HepG2 (cell line): ENCODE results near the gene PCDHGB2. TPM values are rescaled to one million over a fixed set of nuclear protein-coding genes. Genes with fewer than 3 reads are reported as not detected.

Experiments
- ATAC-seq: fragments of 200-7000 bp; cut with Tn5 transposase; 3 replicates; pipeline ENCODE4 v1.9.1; 2020; ENCODE audit warnings: mild to moderate bottlenecking, moderate library complexity
- BruUV-seq: library from RNA; stranded (reverse); fragments of 400-500 nt; replicated peaks from 2 replicates; lab custom pipeline; 2021; lab: Mats Ljungman, UMichigan
- CTCF ChIA-PET: fragments of 300-600 bp; formaldehyde crosslinking; extraction: SDS; loops from one replicate; lab custom pipeline; 2021; ENCODE audit warnings: low total read pairs, inconsistent platforms, low intra/inter-chr PET ratio; lab: Yijun Ruan, JAX
- POLR2A ChIA-PET: fragments of 350-600 bp; sonication (Branson Sonifier 250); formaldehyde crosslinking; loops from one replicate; lab custom pipeline; 2020; ENCODE audit warnings: antibody characterized with exemption, inconsistent platforms; lab: Yijun Ruan, JAX
- DNase-seq: peaks from one replicate; pipeline ENCODE4 v3.0.0-alpha.2; 2015; ENCODE audit warnings: low spot score
- FAIRE-seq: peaks from 3 replicates; lab custom pipeline; 2011; peaks lifted over from hg19 to GRCh38; lab: Jason Lieb, UNC
- H2AFZ ChIP-seq: one replicate; pipeline ENCODE4 v1.6.1; 2011; ENCODE audit warnings: low read length, inconsistent platforms
- H3K27ac ChIP-seq: fragments of 300-600 bp; 3 replicates; pipeline ENCODE4 v1.8.0; 2011; ENCODE audit warnings: mixed run types, mild to moderate bottlenecking, mixed read lengths, low read length, inconsistent platforms; ENCODE audit not compliant: insufficient read depth; ENCODE audit errors: extremely low read length
- H3K27me3 ChIP-seq, 2 experiments: fragments of 200-600 bp in 1 of 2; 2 replicates in 1 of 2; 3 replicates in 1 of 2; pipeline versions ENCODE4 v1.6.0 to v1.8.0; 2011; ENCODE audit warnings: low read length in 2 of 2, mild to moderate bottlenecking in 2 of 2, moderate library complexity in 2 of 2, inconsistent platforms in 1 of 2; ENCODE audit not compliant: insufficient read depth in 2 of 2, control insufficient read depth in 1 of 2
- H3K36me3 ChIP-seq, 2 experiments: fragments of 200-600 bp in 1 of 2; replicated peaks in 1 of 2; 2 replicates in 1 of 2; 3 replicates in 1 of 2; pipeline versions ENCODE4 v1.5.1 to v1.8.0; 2011; ENCODE audit warnings: low read length in 2 of 2, inconsistent platforms in 1 of 2; ENCODE audit not compliant: insufficient read depth in 2 of 2, control insufficient read depth in 1 of 2
- H3K4me1 ChIP-seq: 2 replicates; pipeline ENCODE4 v1.5.1; 2012; ENCODE audit warnings: low read length, inconsistent platforms; ENCODE audit not compliant: insufficient read depth
- H3K4me2 ChIP-seq: 2 replicates; pipeline ENCODE4 v1.6.0; 2011; ENCODE audit warnings: low read depth, low read length, inconsistent platforms
- H3K4me3 ChIP-seq, 3 experiments: fragments of 200-600 bp in 1 of 3; sonication (generic), shearing (Covaris generic) in 1 of 3; replicated peaks in 1 of 3; 2 replicates each; pipeline ENCODE4 v1.5.1; 2011 to 2016; ENCODE audit warnings: low read length in 3 of 3, inconsistent platforms in 2 of 3, low read depth in 2 of 3, mild to moderate bottlenecking in 2 of 3, control low read depth in 1 of 3, mixed read lengths in 1 of 3; ENCODE audit not compliant: insufficient read depth in 1 of 3
- H3K79me2 ChIP-seq: one replicate; pipeline ENCODE4 v1.6.1; 2011; ENCODE audit warnings: low read length, inconsistent platforms; ENCODE audit not compliant: insufficient read depth
- H3K9ac ChIP-seq: 2 replicates; pipeline ENCODE4 v1.6.0; 2011; ENCODE audit warnings: mild to moderate bottlenecking, low read depth, low read length, inconsistent platforms; ENCODE audit not compliant: insufficient read depth
- H3K9me3 ChIP-seq: 2 replicates; pipeline ENCODE4 v1.5.1; 2012; ENCODE audit warnings: mild to moderate bottlenecking, low read length
- H4K20me1 ChIP-seq: 2 replicates; pipeline ENCODE4 v1.6.0; 2011; ENCODE audit warnings: inconsistent platforms, mild to moderate bottlenecking, low read length, moderate library complexity; ENCODE audit not compliant: insufficient read depth
- ARID2 ChIP-seq: sonication (generic); formaldehyde crosslinking; IDR thresholded peaks from 2 replicates; pipeline ENCODE4 v1.8.1; 2022; ENCODE audit warnings: mild to moderate bottlenecking, missing genetic modification reagents, borderline replicate concordance
- HES4 ChIP-seq: sonication (generic); formaldehyde crosslinking; IDR thresholded peaks from 2 replicates; pipeline ENCODE4 v1.9.0; 2021; ENCODE audit warnings: mild to moderate bottlenecking, missing genetic modification reagents, borderline replicate concordance
- KMT2A ChIP-seq: sonication (generic); formaldehyde crosslinking; IDR thresholded peaks from 2 replicates; pipeline ENCODE4 v1.4.0; 2020; ENCODE audit warnings: missing genetic modification reagents
- REXO4 ChIP-seq: sonication (generic); formaldehyde crosslinking; IDR thresholded peaks from 2 replicates; pipeline ENCODE4 v1.8.0; 2022; ENCODE audit warnings: missing genetic modification reagents, mild to moderate bottlenecking, borderline replicate concordance
- TRIM24 ChIP-seq: sonication (generic); formaldehyde crosslinking; IDR thresholded peaks from 2 replicates; pipeline ENCODE4 v1.8.0; 2022; ENCODE audit warnings: mild to moderate bottlenecking, missing genetic modification reagents
- ZBTB42 ChIP-seq: sonication (generic); formaldehyde crosslinking; IDR thresholded peaks from 2 replicates; pipeline ENCODE4 v1.5.0; 2020; ENCODE audit warnings: mild to moderate bottlenecking, missing genetic modification reagents
- ZNF317 ChIP-seq: sonication (generic); formaldehyde crosslinking; IDR thresholded peaks from 2 replicates; pipeline ENCODE4 v1.5.0; 2020; ENCODE audit warnings: mild to moderate bottlenecking, missing genetic modification reagents
- ZNF564 ChIP-seq: sonication (generic); formaldehyde crosslinking; IDR thresholded peaks from 2 replicates; pipeline ENCODE4 v1.8.1; 2023; ENCODE audit warnings: mild to moderate bottlenecking, missing genetic modification reagents
- ZNF75D ChIP-seq: sonication (generic); formaldehyde crosslinking; IDR thresholded peaks from 2 replicates; pipeline ENCODE4 v1.8.1; 2023; ENCODE audit warnings: missing genetic modification reagents, mild to moderate bottlenecking, borderline replicate concordance
- WGBS: methylation state at CpG from one replicate; pipeline ENCODE4 v1.1.6; 2017; ENCODE audit warnings: low lambda C conversion rate; 5-methylcytosine and 5-hydroxymethylcytosine counted together
- in situ Hi-C: cut with HindIII; loops from 2 replicates; pipeline ENCODE4 v1.10.0; 2017; ENCODE audit warnings: low pct_unique_long_range_greater_than_20kb; ENCODE audit not compliant: extremely low pct_ligation_motif_present
- intact Hi-C: fragments of 100-400 bp; cut with micrococcal nuclease; formaldehyde crosslinking; loops from one replicate; pipeline ENCODE4 v1.10.0; 2022; ENCODE audit not compliant: unreplicated experiment
- polyA plus RNA-seq, 8 experiments: library from polyadenylated mRNA; depleted of rRNA in 3 of 8; stranded (reverse) in 7 of 8; unstranded in 1 of 8; fragments of >200 nt; fragmentation: Illumina TruSeq in 4 of 8; extraction: Trizol in 4 of 8; gene quantifications; 2 replicates each; pipeline versions ENCODE4 v1.2.1 to v1.2.3, GENCODE V29; 2011 to 2016; ENCODE audit warnings: low read depth in 4 of 8, missing spikeins in 1 of 8, mixed read lengths in 1 of 8; ENCODE audit not compliant: insufficient read depth in 1 of 8
- total RNA-seq, 5 experiments: library from RNA; depleted of rRNA; stranded (reverse); fragments of >200 nt; fragmentation: Illumina TruSeq; extraction: Trizol; gene quantifications; 2 replicates each; pipeline ENCODE4 v1.2.3, GENCODE V29; 2016; ENCODE audit warnings: low read depth in 1 of 5
- TF ChIP-seq, protein P1 (sequence below): sonication (generic); formaldehyde crosslinking; IDR thresholded peaks from 2 replicates; pipeline ENCODE4 v1.5.1; 2020; ENCODE audit warnings: mild to moderate bottlenecking, missing genetic modification reagents

Gene PCDHGB2
- total and polyA plus RNA-seq, 2 of the 13 experiments (the other 11 are each of a cell fraction or from before 2014, with no cell fraction given): 0.64 to 0.82 TPM

DNA sequence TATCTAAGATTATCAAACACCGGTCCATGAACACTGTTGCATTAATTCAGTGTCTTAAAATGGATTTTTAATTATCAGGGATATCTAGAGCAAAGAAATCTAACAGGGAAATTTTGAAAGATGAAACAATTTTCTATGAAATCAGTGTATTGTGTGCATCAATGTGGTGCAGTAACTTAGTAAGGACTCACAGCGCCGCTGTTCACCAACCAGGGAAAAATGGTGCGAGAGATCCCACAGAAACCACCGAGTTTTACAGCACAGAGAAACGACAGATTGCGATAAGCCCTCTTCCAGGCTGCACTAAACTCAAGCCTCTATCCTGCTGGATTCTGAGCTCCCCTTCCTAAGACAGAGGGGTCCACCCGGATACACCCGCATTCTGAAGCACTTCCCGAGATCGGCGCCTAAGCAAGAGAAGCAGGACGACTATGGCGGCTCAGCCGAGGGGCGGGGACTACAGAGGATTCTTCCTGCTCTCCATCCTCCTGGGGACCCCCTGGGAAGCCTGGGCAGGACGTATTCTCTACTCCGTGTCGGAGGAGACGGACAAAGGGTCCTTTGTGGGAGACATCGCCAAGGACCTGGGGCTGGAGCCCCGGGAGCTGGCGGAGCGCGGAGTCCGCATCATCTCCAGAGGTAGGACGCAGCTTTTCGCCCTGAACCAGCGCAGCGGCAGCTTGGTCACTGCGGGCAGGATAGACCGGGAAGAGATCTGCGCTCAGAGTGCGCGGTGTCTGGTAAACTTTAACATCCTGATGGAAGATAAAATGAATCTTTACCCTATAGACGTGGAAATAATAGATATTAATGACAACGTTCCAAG lies 22.9 kb downstream of the PCDHGB2 start, which contains the start of gene PCDHGA7:
TSS of gene PCDHGA7 (plus strand) at position 274 of the 826 bp plus-strand sequence. CDS start at position 432, 158 bp downstream.
- in situ Hi-C loops: no loop called here
- CTCF ChIA-PET: no interaction called here
- FAIRE-seq: no peak
- no peak within 1 kb of the TSS for H3K27ac ChIP-seq
- no peak within 1 kb of the TSS for H3K9ac ChIP-seq
- no peaks in the 10 kb centered on the region for H3K27me3 ChIP-seq
- 75% methylated on average over 37 of the region's 37 CpGs for WGBS
- H3K36me3 ChIP-seq: no peaks in the 10 kb centered on the region
- TF ChIP-seq REXO4: no peak
- TF ChIP-seq, protein P1, sequence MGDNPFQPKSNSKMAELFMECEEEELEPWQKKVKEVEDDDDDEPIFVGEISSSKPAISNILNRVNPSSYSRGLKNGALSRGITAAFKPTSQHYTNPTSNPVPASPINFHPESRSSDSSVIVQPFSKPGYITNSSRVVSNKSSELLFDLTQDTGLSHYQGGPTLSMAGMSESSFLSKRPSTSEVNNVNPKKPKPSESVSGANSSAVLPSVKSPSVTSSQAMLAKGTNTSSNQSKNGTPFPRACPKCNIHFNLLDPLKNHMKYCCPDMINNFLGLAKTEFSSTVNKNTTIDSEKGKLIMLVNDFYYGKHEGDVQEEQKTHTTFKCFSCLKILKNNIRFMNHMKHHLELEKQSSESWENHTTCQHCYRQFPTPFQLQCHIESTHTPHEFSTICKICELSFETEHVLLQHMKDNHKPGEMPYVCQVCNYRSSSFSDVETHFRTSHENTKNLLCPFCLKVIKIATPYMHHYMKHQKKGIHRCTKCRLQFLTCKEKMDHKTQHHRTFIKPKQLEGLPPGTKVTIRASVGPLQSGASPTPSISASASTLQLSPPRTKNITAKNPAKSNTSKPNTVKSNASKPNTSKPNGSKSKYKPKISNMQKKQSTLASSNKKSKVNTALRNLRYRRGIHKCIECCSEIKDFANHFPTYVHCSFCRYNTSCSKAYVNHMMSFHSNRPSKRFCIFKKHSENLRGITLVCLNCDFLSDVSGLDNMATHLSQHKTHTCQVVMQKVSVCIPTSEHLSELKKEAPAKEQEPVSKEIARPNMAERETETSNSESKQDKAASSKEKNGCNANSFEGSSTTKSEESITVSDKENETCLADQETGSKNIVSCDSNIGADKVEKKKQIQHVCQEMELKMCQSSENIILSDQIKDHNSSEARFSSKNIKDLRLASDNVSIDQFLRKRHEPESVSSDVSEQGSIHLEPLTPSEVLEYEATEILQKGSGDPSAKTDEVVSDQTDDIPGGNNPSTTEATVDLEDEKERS: no peak
- TF ChIP-seq ARID2: no peak
- TF ChIP-seq, all 625 proteins: peak for 0
- H3K4me1 ChIP-seq: no peaks in the 10 kb centered on the region
- intact Hi-C loops: no loop called here
- ATAC-seq (no peak), DNase-seq (no peak)
- no peaks in the 10 kb centered on the region for H3K79me2 ChIP-seq
- POLR2A ChIA-PET: no interaction called here
- H3K4me3 ChIP-seq: no peak within 1 kb of the TSS
- no peak within 1 kb of the TSS for H3K4me2 ChIP-seq
- BruUV-seq: no TSS peak
- H3K9me3 ChIP-seq: no peaks in the 10 kb centered on the region; the same call in 1 of the 2 replicates
- H4K20me1 ChIP-seq: no peaks in the 10 kb centered on the region
- no peak within 1 kb of the TSS for H2AFZ ChIP-seq

DNA sequence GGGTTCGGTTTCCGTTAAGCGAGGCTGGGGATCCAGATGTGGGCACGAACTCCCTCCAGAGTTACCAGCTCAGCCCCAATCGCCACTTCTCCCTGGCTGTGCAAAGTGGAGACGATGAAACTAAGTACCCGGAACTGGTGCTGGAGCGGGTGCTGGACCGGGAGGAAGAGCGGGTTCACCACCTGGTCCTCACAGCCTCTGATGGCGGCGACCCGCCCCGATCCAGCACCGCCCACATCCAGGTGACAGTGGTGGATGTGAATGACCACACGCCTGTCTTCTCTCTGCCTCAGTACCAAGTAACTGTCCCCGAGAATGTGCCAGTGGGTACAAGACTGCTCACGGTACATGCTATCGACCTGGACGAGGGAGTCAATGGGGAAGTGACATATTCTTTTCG lies 23.6 kb downstream of the PCDHGB2 start:
- POLR2A ChIA-PET: no interaction called here
- Histone ChIP-seq H4K20me1 (no peaks in the 10 kb centered on the region), H3K27me3 (no peaks in the 10 kb centered on the region), H2AFZ (no peak overlapping the region), H3K79me2 (no peaks in the 10 kb centered on the region), H3K27ac (no peak overlapping the region), H3K4me2 (no peak overlapping the region), H3K9ac (no peak overlapping the region), H3K4me3 (no peak overlapping the region), H3K4me1 (peaks cover 1% of the 10 kb centered on the region; the same call in 1 of the 2 replicates), H3K9me3 (no peaks in the 10 kb centered on the region; the same call in 1 of the 2 replicates), H3K36me3 (no peaks in the 10 kb centered on the region)
- FAIRE-seq (no peak), ATAC-seq (no peak), DNase-seq (no peak)
- in situ Hi-C loops (no loop called here), intact Hi-C loops (no loop called here)
- BruUV-seq: no TSS peak
- CTCF ChIA-PET: no interaction called here
- 68% methylated on average over 17 of the region's 21 CpGs for WGBS
- no peak for TF ChIP-seq ZNF564 (CRISPR knock-in tag)
- no peak for TF ChIP-seq ZBTB42 (CRISPR knock-in tag)
- no peak for TF ChIP-seq HES4
- TF ChIP-seq KMT2A (CRISPR knock-in tag): no peak
- TF ChIP-seq TRIM24: no peak
- TF ChIP-seq ZNF317 (CRISPR knock-in tag): no peak
- TF ChIP-seq ZNF75D (CRISPR knock-in tag): no peak
- TF ChIP-seq, all 625 proteins: peak for 0
